Measurements from ENCODE around the gene SERPINB6.
"Not testable (repeated sequence)": the region's sequence is repeated elsewhere in the genome, so short reads cannot be mapped to it uniquely, and the experiment has no call there.

The SERPINB6 gene

DNA sequence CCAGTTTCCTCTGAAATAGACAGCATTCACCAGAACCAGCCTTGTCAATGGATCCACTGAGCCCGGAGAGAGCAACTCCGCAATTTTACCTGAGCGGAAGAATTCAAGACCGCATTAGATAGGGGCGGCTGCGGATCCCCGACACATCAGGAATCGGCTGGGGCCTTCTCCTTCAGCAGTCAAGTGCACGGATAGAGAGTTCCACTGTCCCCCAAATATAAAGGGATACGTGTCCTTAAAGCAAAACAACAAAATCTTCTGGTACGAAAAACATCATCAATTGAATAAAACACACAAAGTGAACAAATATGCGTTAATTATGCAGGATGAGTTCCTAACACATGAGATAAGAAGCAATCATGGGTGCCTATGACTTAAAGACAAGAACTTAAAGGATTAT, 18.3 kb downstream of the SERPINB6 start:
- no peak for DNase-seq

DNA sequence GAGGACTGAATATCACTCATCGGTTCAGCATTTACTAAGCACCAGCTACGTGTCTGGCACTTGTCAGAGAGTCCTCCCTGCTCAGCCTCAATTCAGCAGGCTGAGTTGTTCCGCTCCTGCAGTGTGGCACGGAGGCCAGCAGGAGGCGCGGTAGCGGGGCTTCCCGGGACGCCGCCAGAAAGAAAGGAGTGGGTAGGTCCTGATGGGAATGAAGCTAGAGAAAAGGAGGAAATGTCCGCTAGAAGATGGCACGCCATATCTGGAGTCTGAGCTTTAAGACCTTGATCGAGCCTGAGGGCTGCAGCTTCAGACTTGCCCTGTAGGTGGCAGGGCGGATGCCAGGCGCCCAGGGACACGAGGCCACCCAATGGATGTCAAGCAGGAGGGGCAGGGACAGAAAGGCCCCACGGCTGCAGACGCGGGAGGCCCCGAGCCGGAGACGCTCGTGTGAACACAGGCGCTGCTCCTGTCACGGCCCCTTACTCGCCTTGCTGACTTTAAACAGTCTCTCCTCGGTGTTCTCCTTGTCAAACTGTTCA, 18.7 kb downstream of the SERPINB6 start:
- DNase-seq: peak; percentile 57

DNA sequence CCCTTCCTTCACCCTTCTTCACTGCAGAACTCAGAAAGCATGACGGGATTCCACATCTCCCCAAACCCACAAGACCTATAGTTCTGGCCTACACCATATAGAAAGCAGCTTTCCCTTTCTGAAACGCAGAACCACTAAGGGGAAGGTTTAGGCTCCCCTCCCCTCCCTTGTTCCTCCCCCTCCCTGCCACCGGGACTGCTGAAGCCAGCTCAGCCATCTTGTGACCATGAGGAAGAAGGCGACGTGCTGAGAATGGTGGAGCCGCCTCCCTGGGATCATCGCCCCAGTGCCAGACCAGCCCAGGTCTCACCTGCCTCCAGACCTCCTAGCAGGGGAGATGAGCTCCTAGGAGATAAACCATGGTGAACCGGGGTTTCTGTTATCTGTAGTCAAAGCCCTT, 19.6 kb downstream of the SERPINB6 start:
- DNase-seq: no peak

DNA sequence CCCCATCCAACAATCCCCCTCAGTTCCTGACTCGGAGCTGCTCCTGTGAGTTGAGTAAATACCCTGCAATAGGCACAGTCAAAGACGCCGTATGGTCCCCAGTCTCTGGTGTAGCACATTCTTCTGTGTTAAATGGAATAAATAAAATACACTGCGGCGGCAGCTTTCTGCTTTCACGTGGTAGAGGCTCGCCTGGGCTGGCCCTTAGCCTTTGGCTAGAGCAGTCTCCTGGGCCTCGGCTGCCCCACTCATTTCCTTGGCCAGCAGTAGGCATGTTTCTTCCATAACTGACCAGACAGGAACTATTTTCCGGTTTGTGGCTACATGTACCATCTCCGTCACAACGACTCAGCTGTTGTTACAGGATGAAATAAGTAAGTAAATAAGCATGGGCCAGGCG, 20.7 kb downstream of the SERPINB6 start:
- DNase-seq: no peak

DNA sequence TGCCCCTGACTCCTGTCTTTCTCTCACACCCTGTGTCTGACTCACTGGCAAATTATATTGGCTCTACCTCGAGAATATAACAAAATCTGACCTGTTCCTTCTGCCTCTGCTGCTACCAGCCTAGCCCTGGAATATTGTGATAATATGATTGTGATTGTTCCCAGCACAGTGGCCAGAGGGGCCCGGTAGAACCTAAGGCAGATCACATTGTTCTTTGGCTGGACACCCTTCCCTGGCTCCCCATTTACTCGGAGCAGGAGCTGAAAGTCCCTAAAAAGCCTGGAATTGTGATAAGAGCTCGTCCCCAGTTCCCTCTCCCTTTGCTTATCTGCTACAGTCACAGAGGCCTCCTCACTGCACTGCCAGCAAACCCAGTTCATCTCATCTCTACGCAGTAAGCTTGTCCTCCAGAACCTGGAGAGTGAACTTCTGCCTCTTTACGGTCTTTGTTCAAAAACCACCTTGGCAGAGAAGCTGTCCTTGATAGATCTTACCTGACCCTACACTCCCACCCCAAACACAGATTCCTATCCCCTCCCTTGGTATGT, 21.8 kb downstream of the SERPINB6 start:
- no peak for DNase-seq

DNA sequence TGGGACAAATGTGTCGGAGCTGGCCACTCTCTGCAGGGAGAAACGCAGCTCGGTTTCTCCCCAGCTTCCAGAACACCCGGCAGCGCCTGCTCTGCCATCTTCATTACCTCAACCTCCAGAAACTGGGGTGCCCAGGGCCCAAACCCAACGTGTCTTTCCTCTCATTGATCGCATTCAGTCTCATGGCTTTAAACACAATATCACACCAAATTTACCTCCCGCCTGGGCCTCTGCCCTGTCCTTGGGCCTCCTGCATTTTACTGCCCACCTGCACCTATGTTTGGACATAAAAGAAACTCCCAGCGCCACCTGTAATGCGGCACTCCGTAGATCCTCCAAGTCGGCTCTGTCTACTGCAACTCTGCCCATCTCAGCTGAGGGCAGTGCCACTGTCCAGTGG, 22.2 kb downstream of the SERPINB6 start:
- DNase-seq: no peak

DNA sequence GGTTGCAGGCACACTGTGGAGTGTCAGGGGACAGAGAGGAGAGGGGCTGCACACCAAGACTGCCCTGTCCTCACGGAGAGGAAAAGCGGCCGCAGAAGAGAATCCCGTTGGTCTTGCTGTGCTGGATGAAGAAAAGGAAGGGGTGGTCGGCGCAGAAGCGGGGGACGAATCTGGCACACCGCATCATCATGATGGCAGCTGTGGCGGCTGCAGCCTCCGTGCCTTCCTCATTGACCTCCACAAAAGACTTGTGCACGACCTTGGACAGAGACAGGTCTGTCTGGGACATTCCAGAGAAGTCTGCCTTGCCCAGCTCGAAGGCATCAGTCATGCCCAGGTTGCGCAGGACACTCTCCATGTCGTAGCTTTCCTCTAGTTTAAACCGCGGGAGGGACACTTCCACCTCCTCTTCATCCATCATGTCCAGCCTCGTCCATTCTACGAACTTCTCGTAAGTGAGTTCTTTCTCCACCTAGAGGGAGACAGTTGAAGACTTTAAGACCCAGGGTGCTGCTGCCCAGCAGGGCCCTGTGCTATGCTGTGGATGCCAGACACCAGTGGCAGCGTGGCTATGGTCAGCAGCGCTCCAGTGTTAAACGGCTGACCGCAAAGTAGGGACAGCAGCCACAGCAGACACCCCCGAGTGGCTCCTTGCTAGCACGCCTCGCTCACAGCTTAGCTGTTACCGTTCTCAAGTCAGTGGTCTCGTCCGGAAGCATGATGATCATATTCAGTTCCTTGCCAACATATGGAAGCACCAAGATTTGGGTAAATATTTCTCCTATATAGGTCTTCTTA, 22.9 kb downstream of the SERPINB6 start:
- no peak for DNase-seq

DNA sequence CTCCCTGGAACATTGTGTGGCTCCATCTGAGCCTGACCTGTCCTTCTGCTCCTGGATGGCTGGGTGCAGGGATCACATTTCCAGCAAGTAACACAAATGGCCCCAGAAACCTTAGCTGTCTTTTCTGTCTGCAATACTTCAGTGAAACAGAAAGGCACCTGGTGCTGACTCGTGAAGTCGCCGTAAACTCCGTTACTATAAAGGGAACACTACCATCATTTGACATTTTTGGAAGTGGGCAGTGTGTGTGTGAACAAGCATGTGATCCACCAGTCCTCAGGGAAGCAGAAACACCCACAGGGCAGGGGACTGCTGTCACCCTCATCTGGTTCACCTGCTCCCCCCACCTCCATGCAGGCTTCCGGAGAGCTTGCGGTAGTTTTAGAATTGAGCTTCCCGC, 23.9 kb downstream of the SERPINB6 start:
- no peak for DNase-seq

DNA sequence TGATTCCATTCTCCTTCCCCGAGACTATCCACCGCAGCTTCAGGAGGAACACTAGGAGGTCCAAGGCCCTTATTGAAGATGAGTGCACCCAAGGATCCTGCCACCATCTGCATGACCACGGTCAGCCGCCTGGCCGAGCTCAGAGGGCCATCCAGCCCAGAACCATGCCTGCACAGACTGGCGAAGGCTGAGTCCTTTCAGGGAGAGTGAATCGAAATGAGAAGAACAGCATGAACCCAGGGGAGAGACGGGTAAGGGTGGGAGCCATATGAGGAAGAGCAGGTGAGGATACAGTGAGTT, 26.3 kb downstream of the SERPINB6 start:
- DNase-seq: no peak

DNA sequence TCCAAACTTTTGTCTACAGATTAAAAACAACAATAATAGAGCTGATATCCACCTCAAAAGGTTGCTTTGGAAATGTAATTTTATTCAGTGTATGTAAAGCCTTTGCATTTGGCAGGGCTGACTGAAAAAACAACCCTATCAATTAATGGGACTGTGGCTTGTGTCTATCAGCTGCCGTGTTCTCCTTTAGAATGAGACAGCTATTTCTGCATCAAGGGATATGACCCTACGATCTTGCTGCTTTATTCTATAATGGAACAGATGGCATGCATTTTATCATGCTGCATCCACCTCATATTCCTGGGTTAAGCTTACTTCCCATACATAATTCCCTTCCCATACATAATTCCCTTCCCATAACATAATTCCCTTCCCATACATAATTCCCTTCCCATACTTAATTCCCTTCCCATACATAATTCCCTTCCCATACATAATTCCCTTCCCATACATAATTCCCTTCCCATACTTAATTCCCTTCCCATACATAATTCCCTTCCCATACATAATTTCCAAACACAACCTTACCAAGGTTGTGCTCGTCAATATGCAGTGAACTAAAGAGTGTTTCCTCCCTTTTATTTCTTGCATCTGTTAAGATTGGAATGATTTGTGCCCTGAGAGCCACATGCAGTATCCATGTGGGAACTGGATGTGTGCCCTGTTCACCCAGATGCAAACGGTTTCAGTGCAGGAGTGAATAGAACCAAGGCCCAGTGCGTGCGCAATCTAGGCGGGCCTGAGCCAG, 26.8 kb downstream of the SERPINB6 start:
- no peak for DNase-seq

DNA sequence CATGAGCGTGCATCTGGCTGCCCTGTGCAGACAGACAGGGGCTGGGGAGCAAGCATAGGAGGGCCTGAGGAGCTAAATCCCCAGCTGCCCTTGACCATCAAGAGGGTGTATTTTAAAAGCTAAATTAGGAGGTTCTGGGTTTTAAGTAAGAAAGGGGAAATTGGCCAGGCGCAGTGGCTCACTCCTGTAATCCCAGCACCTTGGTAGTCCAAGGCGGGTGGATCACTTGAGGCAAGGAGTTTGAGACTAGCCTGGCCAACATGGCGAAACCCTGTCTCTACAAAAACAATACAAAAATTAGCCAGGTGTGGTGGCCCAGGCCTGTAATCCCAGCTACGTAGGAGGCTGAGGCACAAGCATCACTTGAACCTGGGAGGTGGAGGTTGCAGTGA, 27.8 kb downstream of the SERPINB6 start:
- no peak for DNase-seq

DNA sequence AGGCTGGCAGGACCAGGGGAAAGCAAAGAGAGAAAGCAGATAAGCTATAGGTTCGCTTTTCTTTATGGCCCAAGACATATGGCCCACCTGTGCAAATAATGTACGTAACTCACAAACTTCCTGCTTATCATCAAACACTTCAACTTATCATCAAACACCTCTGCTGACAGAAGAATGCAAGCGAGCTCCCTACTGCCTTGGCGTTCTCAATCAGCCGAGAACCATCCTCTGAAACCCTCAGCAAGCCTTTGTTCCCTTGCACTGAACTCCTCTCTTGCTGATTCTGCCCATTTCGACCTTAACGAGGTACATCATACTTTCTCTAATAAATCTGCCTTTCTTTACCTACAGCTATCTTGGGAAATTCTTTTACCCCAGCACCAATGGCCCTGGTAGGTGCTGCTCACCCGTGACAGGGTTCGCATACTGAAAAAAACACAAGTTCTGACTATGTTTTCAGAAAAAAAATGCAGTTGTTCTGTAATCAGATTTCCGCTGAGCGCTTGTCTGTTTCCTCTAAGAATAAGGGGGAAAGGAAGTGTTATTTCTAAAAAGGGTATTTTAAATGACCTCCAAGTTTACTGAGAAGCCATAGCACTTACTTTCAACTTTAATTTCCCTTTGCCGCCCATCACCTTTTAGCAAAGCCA, 28.3 kb downstream of the SERPINB6 start:
- no peak for DNase-seq

DNA sequence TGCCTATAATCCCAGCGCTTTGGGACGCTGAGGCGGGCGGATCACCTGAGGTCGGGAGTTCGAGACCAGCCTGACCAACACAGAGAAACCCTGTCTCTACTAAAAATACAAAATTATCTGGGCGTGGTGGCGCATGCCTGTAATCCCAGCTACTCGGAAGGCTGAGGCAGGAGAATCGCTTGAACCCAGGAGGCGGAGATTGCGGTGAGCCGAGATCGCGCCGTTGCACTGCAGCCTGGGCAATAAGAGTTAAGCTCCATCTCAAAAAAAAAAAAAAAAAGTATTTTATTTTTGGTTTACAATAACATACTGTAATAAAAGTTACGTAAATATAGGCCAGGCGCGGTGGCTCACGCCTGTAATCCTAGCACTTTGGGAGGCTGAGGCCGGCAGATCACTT, 29.3 kb downstream of the SERPINB6 start:
- DNase-seq: not testable (repeated sequence)

DNA sequence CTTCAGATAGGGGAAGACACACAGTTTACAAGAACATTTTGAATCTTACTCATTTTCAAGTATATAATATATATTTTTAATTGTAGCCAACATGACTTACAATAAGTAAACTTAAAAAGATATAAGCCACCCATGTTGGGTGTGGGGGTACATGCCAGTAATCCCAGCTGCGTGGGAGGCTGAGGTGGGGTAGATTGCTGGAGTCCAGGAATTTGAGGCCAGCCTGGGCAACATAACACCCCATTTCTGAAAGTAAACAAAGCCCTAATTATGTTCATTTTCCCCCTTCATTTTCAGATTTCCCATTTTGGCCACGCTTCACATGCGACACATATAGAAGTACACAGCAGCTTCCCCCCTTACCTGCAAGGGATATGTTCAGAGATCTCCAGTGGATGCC, 30.5 kb downstream of the SERPINB6 start:
- DNase-seq: no peak

DNA sequence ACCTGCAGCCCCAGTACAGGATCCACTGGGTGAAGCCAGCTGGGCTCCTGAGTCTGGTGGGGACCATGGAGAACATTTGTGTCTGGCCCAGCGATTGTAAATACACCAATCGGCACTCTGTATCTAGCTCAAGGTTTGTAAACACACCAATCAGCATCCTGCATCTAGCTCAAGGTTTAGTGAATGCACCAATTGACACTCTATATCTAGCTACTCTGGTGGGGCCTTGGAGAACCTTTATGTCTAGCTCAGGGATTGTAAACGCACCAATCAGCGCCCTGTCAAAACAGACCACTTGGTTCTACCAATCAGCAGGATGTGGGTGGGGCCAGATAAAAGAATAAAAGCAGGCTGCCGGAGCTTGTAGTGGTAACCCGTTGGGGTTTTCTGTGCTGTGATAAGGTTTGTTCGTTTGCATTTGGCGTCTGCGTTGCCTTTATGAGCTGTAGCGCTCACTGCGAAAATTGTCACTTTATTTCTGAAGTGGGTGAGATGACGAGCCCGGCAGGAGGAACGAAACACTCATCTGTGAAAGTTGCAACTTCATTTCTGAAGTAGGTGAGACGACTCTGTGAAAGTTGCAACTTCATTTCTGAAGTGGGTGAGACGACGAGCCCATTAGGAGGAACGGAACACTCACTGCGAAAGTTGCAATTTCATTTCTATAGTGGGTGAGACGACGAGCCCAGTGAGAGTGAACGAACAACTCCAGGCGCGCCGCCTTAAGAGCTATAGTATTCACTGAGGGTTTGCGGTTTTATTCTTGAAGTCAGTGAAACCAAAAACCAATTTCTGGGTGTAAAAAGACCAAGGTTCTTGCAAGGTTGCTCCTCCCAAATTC, 31.1 kb downstream of the SERPINB6 start:
- DNase-seq: no peak

DNA sequence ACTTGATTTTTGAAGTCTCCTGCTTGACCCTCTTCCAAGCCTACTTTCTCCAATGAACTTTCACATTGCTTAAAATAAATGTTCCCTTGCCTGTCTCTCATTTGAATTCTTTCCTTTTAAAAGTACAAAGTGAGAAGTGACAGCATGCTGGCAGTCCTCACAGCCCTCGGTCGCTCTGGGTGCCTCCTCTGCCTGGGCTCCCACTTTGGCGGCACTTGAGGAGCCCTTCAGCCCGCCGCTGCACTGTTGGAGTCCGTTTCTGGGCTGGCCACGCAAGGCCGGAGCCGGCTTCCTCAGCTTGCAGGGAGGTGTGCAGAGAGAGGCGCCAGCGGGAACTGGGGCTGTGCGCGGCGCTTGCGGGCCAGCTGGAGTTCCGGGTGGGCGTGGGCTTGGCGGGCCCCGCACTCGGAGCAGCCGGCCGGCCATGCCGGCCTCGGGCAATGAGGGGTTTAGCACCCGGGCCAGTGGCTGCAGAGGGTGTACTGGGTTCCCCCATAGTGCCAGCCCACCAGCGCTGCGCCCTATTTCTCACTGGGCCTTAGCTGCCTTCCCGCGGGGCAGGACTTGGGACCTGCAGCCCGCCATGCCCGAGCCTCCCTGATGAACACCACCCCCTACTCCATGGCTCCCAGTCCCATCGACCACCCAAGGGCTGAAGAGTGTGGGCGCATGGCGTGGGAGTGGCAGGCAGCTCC, 31.9 kb downstream of the SERPINB6 start:
- no peak for DNase-seq

DNA sequence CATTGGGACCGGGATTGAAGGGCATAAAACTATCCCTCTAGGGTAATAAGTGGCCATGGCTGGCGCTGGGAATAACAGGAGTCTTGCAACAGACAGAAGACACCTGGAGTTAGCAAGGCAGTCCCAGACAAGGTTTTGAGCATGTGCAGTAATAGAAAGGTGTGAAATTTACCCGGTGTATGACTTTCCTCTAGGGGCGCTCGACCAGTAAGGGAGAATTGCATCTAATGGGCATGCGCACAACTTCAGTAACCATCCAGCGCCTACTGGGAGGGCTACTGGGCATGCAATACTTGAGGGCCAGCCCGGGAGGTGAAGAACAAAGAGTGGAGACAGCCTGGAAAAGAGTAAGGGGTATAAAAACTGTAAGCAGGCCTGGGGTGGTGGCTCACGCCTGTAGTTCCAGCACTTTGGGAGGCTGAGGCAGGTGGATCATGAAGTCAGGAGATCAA, 32.7 kb downstream of the SERPINB6 start:
- no peak for DNase-seq

DNA sequence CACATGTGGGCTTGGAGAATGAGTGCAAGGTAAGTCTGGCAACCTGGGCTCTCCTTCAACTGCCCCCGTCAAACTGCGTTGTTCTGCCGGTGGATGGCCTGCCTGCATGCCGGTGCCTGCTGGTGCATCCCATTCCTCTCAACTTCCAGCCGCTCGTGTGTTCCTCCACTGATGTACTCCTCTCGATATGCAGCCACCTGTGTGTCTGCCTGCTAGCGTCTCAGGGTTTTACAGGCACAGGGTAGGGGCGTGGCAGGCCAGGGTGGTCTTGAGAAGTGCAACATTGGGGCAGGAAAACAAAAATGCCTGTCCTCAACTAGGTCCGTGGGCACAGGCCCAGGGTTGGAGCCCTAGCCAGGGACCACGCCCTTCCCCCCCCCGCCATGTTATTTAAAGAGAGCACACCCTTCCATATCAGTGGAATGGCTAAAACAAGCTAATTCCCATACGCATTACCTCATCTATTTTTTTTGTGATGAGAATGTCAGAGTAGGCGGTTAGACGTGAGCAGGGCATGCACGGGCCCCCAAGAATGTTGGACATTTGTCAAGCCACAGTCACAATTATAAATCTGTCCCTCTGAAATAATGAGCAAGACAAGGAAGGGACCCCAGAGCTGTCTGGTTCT, 33.2 kb downstream of the SERPINB6 start:
- no peak for DNase-seq

DNA sequence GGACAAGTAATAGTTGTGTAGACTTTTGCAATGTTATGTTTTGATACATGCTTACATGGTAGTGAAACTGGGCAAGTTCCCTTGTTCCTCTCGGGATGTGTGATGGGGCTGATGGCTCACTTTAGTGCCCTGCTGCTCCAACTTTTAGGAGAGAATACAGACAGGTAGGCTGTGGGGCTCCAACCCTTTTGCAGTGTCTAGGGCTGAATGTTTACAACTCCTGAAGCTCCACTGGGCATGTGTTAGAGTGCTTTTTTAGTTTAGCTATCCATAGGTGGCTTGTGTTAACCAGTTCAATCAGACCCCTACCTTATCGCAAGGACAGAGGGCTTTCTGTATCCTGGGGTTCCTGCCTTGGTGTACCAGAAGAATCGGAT, 33.8 kb downstream of the SERPINB6 start:
- no peak for DNase-seq

DNA sequence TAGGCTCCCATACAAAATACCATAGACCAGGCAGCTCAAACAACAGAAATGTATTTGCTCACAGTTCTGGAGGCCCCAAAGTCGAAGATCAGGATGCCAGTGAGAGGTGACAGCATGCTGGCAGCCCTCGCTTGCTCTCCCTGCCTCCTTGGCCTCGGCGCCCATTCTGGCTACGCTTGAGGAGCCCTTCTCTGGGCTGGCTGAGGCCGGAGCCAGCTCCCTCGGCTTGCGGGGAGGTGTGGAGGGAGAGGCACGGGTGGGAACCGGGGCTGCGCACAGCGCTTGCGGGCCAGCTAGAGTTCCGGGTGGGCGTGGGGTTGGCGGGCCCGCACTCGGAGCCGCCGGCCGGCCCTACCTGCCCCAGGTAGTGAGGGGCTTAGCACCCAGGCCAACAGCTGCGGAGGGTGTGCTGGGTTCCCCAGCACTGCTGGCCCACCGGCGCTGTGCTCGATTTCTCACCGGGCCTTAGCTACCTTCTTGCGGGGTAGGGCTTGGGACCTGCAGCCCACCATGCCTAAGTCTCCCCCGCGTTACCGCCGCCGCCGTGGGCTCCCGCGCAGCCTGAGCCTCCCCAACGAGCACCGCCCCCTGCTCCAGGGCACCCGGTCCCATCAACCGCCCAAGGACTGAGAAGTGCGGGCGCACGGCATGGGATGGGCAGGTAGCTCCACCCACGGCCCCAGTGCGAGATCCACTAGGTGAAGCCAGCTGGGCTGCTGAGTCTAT, 35.6 kb downstream of the SERPINB6 start:
- DNase-seq: no peak

DNA sequence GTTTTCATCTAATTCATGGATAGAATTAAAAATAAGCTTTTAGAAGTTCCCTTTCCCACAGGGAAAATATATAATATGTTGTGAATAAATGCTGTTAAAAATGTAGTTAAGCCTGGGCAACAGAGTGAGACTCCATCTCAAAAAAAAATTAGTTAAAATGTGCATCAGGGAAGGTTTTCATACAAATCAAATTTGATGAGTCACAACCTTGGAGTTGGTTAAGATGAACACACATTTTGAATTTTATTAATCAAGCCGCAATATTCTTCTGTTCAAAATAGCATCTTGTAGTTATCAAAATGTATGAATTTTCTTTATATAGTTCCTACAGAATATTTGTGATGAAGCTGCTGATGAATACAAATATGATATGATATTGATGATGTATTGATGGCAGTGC, 37.3 kb downstream of the SERPINB6 start:
- no peak for DNase-seq
